ENCODE results near the gene ALOX15B.

GRCh38 chr17:8047769-8048110, 8.9 kb downstream of the ALOX15B start:
- TF ChIP-seq CTCF (IDR thresholded peaks at IDR 0.05; ENCODE audit: low read depth, low read length, missing input control) (no peak), MAX (IDR thresholded peaks at IDR 0.05) (no peak), FOXA1 (IDR thresholded peaks at IDR 0.05) (no peak), HNF4G (IDR thresholded peaks at IDR 0.05) (no peak), HNF4A (conservative IDR thresholded peaks at IDR 0.05) (no peak), JUND (IDR thresholded peaks at IDR 0.05) (no peak), RAD21 (IDR thresholded peaks at IDR 0.05) (no peak), REST (IDR thresholded peaks at IDR 0.05) (no peak), YY1 (IDR thresholded peaks at IDR 0.05) (no peak), ZBTB33 (IDR thresholded peaks at IDR 0.05) (no peak)

Data from liver (tissue), 3 donors.